GM21390 (cell line): ENCODE data around the gene ABCC1.
"Not testable (repeated sequence)": the region's sequence is repeated elsewhere in the genome, so short reads cannot be mapped to it uniquely, and the experiment has no call there.

Source experiments
- ATAC-seq: cut with Tn5 transposase; IDR thresholded peaks from one replicate; pipeline ENCODE4 v1.9.1; 2021; ENCODE audit not compliant: unreplicated experiment

The ABCC1 gene

DNA sequence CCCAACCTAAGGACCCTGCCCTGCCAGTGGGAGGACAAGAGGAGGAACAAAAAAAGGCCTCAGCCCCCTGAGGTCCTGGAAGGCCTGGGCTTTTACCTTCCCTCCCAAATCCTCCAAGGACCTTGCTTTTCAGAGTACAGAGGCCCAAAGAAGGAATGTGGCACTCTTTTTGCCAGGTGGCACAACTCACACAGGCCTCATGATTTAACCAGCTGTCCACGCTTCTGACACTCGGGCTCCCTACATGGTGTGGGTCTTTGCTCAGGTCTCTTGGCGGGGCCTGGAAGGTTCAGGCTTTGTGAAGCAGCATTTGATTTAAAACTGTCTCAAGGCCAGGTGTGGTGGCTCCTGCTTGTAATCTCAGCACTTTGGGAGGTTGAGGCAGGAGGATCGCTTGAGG, 153.3 kb downstream of the ABCC1 start:
- ATAC-seq = no peak

DNA sequence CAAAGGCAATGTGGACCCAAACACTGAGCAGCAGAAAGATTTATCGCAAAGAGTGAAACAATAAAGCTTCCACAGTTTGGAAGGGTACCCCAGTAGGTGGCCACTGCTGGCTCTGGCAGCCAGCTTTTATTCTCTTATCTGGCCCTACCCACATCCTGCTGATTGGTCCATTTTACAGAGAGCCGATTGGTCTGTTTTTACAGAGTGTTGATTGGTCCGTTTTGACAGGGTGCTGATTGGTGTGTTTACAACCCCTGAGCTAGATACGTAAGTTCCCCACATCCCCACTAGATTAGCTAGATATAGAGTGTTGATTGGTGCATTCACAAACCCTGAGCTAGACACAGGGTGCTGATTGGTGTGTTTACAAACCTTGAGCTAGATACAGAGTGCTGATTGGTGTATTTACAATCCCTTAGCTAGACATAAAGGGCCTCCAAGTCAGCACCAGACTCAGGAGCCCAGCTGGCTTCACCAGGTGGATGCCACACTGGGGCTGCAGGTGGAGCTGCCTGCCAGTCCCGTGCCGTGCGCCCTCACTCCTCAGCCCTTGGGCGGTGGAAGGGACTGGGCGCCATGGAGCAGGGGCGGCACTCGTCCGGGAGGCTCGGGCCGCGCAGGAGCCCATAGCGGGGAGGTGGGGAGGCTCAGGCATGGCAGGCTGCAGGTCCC, 154.9 kb downstream of the ABCC1 start:
- ATAC-seq = not testable (repeated sequence)

DNA sequence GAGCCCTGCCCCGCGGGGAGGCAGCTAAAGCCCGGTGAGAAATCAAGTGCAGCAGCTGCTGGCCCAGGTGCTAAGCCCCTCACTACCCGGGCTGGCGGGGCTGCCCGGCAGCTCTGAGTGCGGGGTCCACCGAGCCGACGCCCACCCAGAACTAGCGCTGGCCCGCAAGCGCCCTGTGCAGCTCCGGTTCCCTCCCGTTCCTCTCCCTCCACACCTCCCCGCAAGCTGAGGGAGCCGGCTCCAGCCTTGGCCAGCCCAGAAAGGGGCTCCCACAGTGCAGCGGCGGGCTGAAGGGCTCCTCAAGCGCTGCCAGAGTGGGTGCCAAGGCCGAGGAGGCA, 155.4 kb downstream of the ABCC1 start:
- ATAC-seq = not testable (repeated sequence)

DNA sequence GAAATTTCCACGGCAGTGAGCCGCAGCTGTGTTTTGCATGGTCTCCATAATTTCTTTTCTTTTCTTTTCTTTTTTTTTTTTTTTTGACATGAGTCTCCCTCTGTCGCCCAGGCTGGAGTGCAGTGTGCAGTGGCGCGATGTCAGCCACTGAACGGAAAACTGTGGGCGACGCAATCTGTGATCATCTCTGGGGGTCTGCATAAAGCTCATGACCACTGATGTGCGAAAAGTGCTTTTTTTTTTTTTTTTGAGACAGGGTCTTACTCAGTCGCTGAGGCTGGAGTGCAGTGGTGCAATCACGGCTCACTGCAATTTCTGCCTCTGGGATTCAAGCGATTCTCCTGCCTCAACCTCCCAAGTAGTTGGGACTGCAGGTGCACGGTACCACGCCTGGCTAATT, 156.2 kb downstream of the ABCC1 start:
- ATAC-seq = no peak

DNA sequence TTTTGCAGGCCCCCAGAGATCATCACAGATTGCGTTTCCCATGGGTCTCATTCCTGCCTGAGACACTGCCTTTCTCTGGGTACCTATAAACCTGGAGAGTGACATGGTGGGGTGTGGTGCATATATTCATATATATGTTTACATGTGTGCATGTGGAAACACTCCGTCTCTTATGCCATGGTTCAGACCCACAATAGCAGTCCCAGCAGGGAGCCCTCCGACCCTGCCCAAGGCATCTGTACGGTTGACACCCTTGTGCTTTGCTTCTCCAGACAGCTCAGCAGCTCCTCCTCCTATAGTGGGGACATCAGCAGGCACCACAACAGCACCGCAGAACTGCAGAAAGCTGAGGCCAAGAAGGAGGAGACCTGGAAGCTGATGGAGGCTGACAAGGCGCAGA, 157.1 kb downstream of the ABCC1 start:
- ATAC-seq = no peak

DNA sequence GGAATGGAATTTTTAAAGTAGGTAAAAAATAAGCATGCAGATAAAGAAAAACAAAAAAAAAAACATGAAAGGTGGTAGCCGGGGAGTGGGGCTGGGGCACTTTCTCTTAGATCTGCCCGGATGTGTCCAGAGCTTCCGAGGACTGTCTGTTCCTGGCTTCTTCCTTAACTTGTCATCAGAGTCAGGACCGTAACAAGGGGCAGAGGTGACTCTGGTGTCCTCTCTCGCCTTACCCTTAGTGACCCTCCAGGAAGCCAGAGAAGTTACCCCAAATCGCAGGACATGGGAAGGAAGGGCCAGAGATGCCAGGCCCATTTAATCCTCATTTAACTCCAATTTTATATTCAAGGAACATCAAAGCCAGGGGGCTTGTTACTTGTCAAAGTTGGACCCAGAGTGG, 158.4 kb downstream of the ABCC1 start:
- ATAC-seq = no peak

DNA sequence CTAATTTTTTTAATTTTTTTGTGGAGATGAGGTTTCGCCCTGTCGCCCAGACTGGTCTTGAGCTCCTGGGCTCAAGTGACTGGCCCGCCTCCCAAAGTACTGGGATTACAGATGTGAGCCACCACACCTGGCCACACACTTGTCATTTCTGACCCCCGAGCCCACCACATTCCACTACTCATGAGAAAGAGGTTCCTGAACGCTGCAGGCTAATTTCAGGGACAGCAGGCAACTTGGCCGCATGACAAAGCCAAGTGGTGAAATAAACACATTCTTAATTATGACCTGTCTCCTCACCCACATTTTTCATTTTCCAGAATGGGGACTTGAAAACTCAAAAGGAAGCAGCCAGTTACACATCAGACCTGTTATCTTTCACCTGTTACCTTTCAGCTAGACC, 159.3 kb downstream of the ABCC1 start:
- no peak for ATAC-seq

DNA sequence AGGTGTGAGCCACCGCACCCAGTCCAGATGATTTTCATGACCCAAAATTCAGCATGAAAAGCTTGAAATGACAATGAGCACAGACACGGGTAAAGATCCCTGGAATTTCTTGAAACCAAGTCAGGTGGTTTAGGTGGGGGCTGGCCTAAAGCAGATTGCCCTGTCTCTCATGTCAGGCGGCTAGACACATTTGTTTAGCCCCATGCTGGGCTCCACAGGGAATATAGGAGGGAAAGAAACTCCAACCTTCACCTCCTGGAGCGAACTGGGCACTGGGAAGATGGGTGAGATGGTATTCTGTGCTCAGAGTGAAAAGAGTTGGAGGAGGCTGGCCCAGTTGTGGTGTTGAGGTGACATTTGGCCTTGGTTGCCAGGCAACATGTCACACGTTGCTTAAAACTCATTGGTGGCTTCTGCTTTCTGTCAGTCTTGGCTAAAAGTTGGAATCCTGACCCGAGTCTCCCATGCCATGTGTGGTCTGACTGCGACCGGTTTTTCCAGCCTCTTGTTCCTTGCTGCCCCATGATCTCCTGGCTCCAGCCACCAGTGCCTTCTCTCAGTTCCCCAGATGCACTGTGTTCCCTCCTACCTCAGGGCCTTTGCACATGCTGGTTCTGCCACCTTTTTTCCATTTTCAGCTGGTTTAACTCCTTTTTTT, 160.2 kb downstream of the ABCC1 start:
- ATAC-seq = no peak

DNA sequence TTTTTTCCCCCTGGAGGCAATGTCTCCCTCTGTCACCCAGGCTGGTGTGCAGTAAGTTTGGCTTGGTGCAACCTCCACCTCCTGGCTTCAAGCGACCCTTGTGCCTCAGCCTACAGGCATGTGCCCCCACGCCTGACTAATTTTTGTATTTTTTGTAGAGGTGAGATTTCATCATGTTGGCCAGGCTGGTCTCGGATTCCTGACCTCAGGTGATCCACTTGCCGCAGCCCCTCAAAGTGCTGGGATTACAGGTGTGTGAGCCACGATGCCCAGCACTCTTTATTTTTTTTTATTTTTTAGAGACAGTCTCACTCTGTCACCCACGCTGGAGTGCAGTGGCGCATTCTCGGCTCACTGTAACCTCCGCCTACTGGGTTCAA, 160.7 kb downstream of the ABCC1 start:
- ATAC-seq = no peak

DNA sequence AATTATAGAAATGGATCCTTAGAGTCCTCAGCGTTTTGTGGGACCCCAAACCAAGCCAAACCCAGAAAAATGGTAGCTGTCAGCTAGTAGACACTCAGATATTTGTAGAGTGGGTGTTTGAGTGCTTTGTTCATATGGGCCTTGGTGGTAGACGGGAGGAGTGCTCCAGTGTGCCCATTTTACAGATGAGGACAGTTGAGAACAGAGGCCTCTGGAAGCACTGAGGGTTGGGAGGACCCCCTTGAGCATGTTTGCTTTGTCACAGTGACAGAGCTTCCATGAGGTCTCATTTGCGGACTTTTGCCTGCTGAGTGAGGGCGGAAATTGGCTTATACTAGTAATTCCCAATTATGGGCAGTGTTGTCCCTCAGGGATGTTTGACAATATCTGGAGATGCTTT, 162.2 kb downstream of the ABCC1 start:
- no peak for ATAC-seq

DNA sequence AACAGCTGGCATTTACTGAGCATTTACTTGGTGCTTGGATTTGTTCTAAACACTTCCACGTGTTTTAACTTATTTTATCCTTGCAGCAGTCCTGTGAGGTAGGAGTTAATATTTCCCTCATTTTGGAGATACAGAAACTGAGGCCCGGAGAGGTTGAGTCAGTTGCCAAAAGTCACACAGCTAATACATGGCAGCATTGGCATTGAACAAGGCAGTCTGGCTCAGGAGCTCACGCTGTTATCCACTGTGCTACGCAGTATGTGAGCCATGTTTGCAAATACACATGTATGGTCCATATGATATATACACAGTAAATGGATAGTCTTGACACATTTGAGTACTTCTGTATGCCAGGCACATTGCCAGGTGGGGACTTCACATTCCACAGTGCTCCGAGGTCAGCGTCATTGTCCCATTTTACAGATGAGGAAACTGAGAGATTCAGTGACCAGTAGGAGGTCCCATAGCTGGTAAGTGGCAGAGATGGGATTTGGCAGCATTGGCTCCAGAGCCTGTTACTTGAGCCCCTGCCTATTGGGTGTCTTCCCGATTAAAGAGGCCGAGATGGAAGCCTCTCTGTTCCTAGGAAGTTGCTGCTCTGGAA, 163.1 kb downstream of the ABCC1 start:
- no peak for ATAC-seq

DNA sequence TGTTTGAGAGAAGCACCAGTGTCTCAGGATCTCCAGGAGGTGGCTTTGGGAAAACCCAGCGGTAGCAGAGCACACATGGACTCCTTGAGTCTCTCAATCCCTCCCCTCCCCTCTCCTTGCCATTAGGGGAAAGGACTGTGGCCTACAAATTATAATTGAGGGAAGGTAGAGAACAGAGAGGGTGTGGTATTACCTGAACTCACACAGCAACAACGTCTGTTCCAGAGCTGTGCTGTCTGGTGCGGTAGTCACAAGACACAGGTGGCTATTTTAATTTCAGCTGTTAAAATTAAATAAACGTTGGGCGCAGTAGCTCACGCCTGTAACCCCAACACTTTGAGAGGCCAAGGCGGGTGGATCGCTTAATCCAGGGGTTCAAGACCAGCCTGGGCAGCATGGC, 163.7 kb downstream of the ABCC1 start:
- no peak for ATAC-seq

DNA sequence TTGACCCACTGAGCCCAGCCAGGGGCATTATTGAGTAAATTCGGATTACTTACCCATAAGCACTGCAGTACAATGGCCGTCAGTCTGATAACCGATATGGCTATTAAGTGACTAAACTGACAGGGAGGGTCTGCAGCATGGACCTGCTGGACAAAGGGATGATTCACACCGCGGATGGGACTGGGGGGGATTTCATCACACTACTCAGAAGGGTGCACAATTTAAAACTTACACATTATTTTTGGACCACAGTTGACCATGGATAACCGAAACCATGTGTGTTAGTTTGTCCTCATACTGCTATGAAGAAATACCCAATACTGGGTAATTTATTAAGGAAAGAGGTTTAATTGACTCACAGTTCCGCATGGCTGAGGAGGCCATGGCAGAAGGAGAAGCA, 167.4 kb downstream of the ABCC1 start:
- no peak for ATAC-seq

DNA sequence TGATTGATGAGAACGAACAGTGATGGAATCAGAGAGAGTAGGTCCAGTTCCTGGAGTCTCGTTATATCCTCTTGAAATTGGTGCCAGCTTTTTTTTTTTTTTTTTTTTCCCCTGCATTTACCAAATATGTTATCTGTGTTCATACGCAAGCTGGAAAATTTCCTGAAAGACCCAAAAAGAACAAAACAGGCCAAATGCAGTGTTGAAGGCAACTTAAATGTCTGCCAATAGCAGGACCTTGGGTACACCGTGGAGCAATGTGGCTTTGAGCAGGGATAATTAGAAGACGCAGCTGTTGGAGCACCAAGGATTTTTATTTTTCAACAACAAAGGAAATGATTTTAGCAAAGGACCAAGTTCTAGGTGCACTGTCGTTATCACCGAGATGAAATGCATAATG, 168.9 kb downstream of the ABCC1 start:
- ATAC-seq = no peak

DNA sequence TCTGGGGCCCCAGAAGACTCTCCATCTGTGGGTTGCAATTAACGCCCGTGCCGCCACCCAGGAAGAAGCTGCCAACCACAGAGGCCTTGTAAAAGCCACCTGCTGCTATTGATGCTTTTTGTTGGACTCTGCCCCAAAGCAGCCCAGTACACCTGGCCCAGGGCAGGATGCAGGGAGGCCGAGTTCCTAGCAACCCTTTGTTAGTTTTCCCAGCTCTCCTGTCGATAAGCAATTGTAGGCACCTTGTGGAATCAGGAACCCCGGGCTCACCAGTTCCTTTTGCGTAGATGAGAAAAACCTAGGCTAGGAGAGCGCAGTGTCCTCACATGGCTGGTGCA, 170.6 kb downstream of the ABCC1 start:
- no peak for ATAC-seq

DNA sequence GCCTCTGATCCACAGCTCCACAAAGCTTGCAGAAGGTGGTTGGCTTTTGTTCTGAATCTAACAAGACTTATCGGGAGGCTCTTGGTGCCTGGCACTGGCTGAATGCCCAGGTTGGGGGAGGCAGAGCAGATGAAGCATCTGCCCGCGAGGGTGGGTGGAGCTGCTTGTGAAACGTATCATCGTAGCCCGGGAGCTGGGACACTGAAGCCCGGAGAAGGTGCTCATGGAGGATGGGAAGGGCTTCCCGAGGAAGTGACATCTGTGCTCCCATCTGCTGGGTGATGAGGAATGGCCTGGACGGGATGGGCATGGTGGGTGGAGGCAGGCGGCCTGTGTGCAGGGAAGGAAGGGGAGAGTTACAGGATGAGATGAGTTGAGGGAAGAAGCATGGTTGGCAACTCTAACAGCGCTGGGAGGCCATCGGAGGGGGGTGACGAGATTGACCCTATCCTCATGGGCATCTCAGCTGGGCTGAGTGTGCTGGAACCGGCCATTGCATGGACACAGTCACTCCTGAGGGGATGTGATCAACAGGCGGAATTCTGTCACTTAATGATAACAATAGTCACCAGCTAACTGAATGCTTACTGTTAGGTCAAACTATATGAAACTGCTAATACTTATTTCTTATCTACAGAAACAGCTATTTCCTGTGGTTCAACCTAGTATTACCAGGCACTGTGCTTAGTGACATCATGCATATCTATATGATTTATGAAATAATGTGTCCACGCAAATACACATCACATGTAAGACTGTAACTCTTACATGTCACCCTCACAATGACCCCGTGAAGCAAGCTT, 171.2 kb downstream of the ABCC1 start:
- ATAC-seq = no peak

DNA sequence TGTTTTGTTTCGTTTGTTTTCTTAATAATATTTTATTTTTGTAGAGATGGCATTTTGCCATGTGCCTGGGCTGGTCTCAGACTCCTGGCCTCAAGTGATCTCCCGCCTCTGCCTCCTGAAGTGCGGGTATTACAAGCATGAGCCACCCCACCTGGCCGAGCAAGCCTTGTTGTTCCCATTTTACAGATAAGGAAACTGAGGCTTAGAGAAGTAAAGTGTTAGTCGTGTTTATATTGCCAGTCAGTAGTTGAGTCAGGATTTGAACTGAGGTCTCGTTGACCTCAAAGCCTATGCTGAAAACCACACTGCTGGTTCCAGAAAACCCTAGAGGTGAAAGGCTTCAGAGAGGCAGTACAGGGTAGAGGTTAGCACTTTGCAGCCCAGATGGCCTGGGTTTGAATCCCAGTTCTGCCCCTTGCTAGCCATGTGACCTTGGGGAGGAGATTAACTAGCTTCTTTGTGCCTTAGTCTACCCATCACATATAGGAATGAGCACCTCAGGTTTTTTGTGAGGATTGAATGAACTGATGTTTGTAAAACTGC, 171.8 kb downstream of the ABCC1 start:
- no peak for ATAC-seq

DNA sequence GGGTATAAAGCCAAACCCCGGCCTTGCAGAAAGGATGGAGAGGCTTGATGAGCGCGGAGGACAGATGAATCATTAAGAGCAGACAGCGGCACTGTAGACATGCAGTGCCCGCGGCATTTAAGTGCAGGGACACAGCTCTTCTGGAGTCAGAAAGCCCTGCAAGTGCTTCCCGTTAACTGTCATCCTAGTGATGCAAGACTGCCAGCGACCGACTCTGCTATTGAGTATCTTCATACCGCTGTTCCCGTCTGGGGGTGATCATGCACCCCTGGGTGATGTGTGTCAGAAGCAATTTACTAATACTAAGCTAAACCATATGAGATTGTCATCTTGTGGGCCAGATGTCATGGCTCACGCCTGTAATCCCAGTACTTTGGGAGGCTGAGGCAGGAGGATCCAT, 172.8 kb downstream of the ABCC1 start:
- ATAC-seq = no peak

DNA sequence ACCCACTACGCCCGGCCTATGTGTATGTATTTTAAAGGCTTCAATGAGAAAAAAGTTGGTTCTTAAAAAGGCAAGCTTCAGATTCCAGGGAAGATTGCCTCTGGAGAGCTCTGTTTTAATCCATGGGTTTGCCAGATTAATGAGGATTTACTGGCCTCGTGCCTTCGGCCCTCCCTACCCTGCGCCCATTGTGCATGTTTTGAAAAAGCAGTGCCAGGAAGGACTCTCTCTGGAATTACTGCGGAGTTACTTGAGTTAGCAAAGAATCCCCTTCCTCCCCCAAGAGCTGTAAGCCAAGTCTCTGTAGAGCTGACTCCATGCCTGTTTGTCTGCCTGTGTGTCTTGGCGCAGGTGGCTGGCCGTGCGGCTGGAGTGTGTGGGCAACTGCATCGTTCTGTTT, 175.0 kb downstream of the ABCC1 start:
- no peak for ATAC-seq

DNA sequence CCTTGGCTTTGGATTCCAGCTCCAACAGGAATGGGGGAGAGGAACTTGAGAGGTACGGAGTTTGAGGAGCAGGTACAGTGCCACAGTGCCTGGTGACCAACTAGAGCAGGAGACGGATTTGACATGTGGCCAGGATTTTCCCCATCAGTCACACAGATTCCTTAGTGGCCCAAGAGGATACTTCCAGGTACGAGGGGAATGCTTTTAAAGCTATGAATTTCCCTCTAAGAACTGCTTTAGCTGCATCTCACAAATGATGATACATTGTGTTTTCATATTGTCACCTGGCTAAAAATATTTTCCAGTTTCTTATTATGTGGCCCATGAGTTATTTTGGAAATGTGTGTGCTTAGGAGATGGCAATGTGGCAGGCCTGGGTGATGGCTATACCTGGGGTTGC, 175.6 kb downstream of the ABCC1 start:
- no peak for ATAC-seq

DNA sequence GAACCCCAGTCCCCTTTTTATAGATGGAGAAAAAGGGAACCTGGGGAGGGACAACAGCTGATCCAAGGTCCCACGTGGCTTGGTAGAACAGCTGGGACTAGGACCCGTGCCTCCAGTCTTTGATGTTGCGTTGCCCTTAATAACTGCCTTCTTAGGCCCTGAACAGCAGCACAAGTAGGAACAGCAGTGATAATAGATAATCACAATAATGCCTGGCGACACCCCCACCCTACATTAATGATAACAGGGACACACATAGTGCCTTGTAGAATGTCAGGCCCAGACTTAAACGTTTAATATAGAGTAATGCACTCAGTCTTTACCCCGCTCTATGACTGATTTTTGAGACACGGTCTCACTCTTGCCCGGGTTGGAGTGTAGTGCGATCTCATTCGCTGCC, 177.5 kb downstream of the ABCC1 start:
- no peak for ATAC-seq
